SK-N-SH (cell line): Measurements from ENCODE around the gene CHL1. TPM values are rescaled to one million over a fixed set of nuclear protein-coding genes. Genes with fewer than 3 reads are reported as not detected.

Experiments
- CTCF ChIA-PET: fragments of 300-600, 350-600 bp; formaldehyde crosslinking; extraction: SDS; loops from one replicate; lab custom pipeline; 2021; lab: Yijun Ruan, JAX
- POLR2A ChIA-PET: fragments of 350-600 bp; sonication (Branson Sonifier 250); formaldehyde crosslinking; extraction: SDS; loops from one replicate; lab custom pipeline; 2020; ENCODE audit warnings: antibody characterized with exemption, inconsistent platforms; lab: Yijun Ruan, JAX
- DNase-seq: peaks from one replicate; pipeline ENCODE4 v3.0.0; 2012
- H2AFZ ChIP-seq: fragments of 200-600 bp; sonication (generic); 2 replicates; pipeline ENCODE4 v1.8.1; 2016; ENCODE audit warnings: antibody characterized with exemption, mild to moderate bottlenecking, low read depth
- H3F3A ChIP-seq: fragments of 200-600 bp; sonication (generic); replicated peaks from 2 replicates; pipeline ENCODE3; 2016; ENCODE audit warnings: antibody characterized with exemption, mild to moderate bottlenecking; ENCODE audit not compliant: insufficient read depth
- H3K27ac ChIP-seq, 2 experiments: fragments of 200-500 bp in 1 of 2; fragments of 200-600 bp in 1 of 2; sonication (Bioruptor generic) in 1 of 2; sonication (generic), shearing (Covaris generic) in 1 of 2; 2 replicates each; pipeline versions ENCODE4 v1.5.1 to v1.6.1; 2014 to 2016; ENCODE audit warnings: low read depth in 2 of 2, inconsistent platforms in 1 of 2, low read length in 1 of 2, mild to moderate bottlenecking in 1 of 2, mixed read lengths in 1 of 2
- H3K27me3 ChIP-seq: fragments of 200-600 bp; sonication (generic), shearing (Covaris generic); 2 replicates; pipeline ENCODE4 v1.6.1; 2016; ENCODE audit warnings: mixed run types; ENCODE audit not compliant: insufficient read depth
- H3K36me3 ChIP-seq, 2 experiments: fragments of 200-500 bp in 1 of 2; fragments of 200-600 bp in 1 of 2; sonication (Bioruptor generic) in 1 of 2; sonication (generic) in 1 of 2; replicated peaks in 1 of 2; 2 replicates each; pipeline versions ENCODE3 to v1.5.1; 2014 to 2016; ENCODE audit warnings: low read length in 1 of 2, mild to moderate bottlenecking in 1 of 2; ENCODE audit not compliant: insufficient read depth in 2 of 2, control insufficient read depth in 1 of 2
- H3K4me1 ChIP-seq, 2 experiments: fragments of 200-500 bp in 1 of 2; fragments of 200-600 bp in 1 of 2; sonication (Bioruptor generic) in 1 of 2; sonication (generic), shearing (Covaris generic) in 1 of 2; 2 replicates each; pipeline versions ENCODE4 v1.5.1 to v1.6.1; 2014 to 2016; ENCODE audit warnings: low read depth in 1 of 2, low read length in 1 of 2, mixed run types in 1 of 2; ENCODE audit not compliant: insufficient read depth in 2 of 2, control insufficient read depth in 1 of 2
- H3K4me2 ChIP-seq: fragments of 200-600 bp; sonication (generic), shearing (Covaris generic); 2 replicates; pipeline ENCODE4 v1.6.1; 2017; ENCODE audit warnings: mixed run types
- H3K4me3 ChIP-seq, 2 experiments: fragments of 200-500 bp in 1 of 2; fragments of 200-600 bp in 1 of 2; sonication (Bioruptor generic) in 1 of 2; sonication (generic), shearing (Covaris generic) in 1 of 2; 2 replicates each; pipeline versions ENCODE4 v1.5.1 to v1.8.1; 2014 to 2016; ENCODE audit warnings: low read depth in 2 of 2, inconsistent platforms in 1 of 2, low read length in 1 of 2, mild to moderate bottlenecking in 1 of 2, mixed read lengths in 1 of 2, moderate library complexity in 1 of 2
- H3K79me2 ChIP-seq: fragments of 200-600 bp; sonication (generic); 2 replicates; pipeline ENCODE4 v1.8.1; 2017; ENCODE audit warnings: mild to moderate bottlenecking; ENCODE audit not compliant: insufficient read depth
- H3K9ac ChIP-seq: fragments of 200-600 bp; sonication (generic); 2 replicates; pipeline ENCODE4 v1.6.1; 2017; ENCODE audit warnings: mixed run types
- H3K9me2 ChIP-seq: fragments of 200-600 bp; sonication (generic); 2 replicates; pipeline ENCODE4 v1.6.1; 2017; ENCODE audit warnings: mixed run types
- H3K9me3 ChIP-seq: fragments of 200-600 bp; sonication (generic); 2 replicates; pipeline ENCODE4 v1.6.1; 2017; ENCODE audit warnings: mixed run types, mild to moderate bottlenecking, moderate library complexity
- H4K20me1 ChIP-seq: fragments of 200-600 bp; sonication (generic); 2 replicates; pipeline ENCODE4 v1.6.1; 2017; ENCODE audit warnings: mild to moderate bottlenecking, mixed run types; ENCODE audit not compliant: insufficient read depth
- CHD2 ChIP-seq: fragments of 150-350 bp; IDR thresholded peaks from 2 replicates; pipeline ENCODE4 v1.6.1; 2018; ENCODE audit warnings: low read length; ENCODE audit not compliant: partially characterized antibody
- CTCF ChIP-seq: fragments of 200-600 bp; sonication (generic); IDR thresholded peaks from 2 replicates; pipeline ENCODE4 v1.6.1; 2017; ENCODE audit warnings: antibody characterized with exemption, mild to moderate bottlenecking, moderate library complexity
- ELF1 ChIP-seq: IDR thresholded peaks from 2 replicates; pipeline ENCODE4 v1.4.0; 2012
- EZH2phosphoT487 ChIP-seq: fragments of 200-600 bp; sonication (generic); IDR thresholded peaks from 2 replicates; pipeline ENCODE4 v1.6.1; 2017; ENCODE audit warnings: low read depth, mixed run types, mild to moderate bottlenecking, antibody characterized with exemption, moderate library complexity, borderline replicate concordance
- JUND ChIP-seq: IDR thresholded peaks from 2 replicates; pipeline ENCODE4 v1.4.0; 2012
- MXI1 ChIP-seq: IDR thresholded peaks from 2 replicates; pipeline ENCODE4 v1.6.1; 2012; ENCODE audit warnings: mild to moderate bottlenecking, low read depth, low read length, improper control_type of control experiment
- NFIC ChIP-seq: IDR thresholded peaks from 2 replicates; pipeline ENCODE4 v1.4.0; 2012; ENCODE audit warnings: borderline replicate concordance
- PBX3 ChIP-seq: IDR thresholded peaks from 2 replicates; pipeline ENCODE4; 2012
- REST ChIP-seq: IDR thresholded peaks from 2 replicates; pipeline ENCODE4 v1.6.1; 2012; ENCODE audit warnings: mild to moderate bottlenecking, low read depth, low read length, moderate library complexity
- RFX5 ChIP-seq: IDR thresholded peaks from 2 replicates; pipeline ENCODE4 v1.6.1; 2012; ENCODE audit warnings: mild to moderate bottlenecking, improper control_type of control experiment, low read length
- RXRA ChIP-seq: IDR thresholded peaks from 2 replicates; pipeline ENCODE4 v1.4.0; 2012; ENCODE audit warnings: low read depth, mild to moderate bottlenecking, borderline replicate concordance
- TEAD4 ChIP-seq: IDR thresholded peaks from 2 replicates; pipeline ENCODE4 v1.4.0; 2012; ENCODE audit warnings: mild to moderate bottlenecking, borderline replicate concordance; ENCODE audit not compliant: insufficient read depth
- USF1 ChIP-seq: IDR thresholded peaks from 2 replicates; pipeline ENCODE4 v1.4.0; 2012; ENCODE audit warnings: low read depth, borderline replicate concordance
- ZBTB33 ChIP-seq: IDR thresholded peaks from 2 replicates; pipeline ENCODE4 v1.4.0; 2012; ENCODE audit warnings: low read depth, borderline replicate concordance
- WGBS: methylation state at CpG from one replicate; pipeline ENCODE4 v1.1.6; 2017; ENCODE audit warnings: low lambda C conversion rate; 5-methylcytosine and 5-hydroxymethylcytosine counted together
- polyA plus RNA-seq, 3 experiments: library from polyadenylated mRNA; depleted of rRNA; stranded (reverse); fragments of >200 nt; gene quantifications; 2 replicates each; pipeline ENCODE4 v1.2.3, GENCODE V29; 2012

Gene CHL1
- polyA plus RNA-seq, 1 of the 3 experiments (the other 2 are of a cell fraction): not detected

- 34% methylated on average over 4 of the region's 4 CpGs for WGBS
- H3K36me3 ChIP-seq: no peaks in the 10 kb centered on the region
Observed at GRCh38 chr3:200758-201325, 4.3 kb downstream of the CHL1 start.

More at GRCh38 chr3:200758-201325, 4.3 kb downstream of the CHL1 start:
- no peak overlapping the region for H3K9ac ChIP-seq
- 0 out of 2 replicates have a peak, but pooled peaks cover 6% of the 10 kb centered on the region for H3K27me3 ChIP-seq
- no peak overlapping the region for H3K27ac ChIP-seq
- no peaks in the 10 kb centered on the region for H3K9me3 ChIP-seq
- H4K20me1 ChIP-seq: no peaks in the 10 kb centered on the region
- H3K9me2 ChIP-seq: no peaks in the 10 kb centered on the region
- POLR2A ChIA-PET: no interaction called here
- no peak for DNase-seq
- H2AFZ ChIP-seq: no peak overlapping the region
- CTCF ChIA-PET: no interaction called here
- no peaks in the 10 kb centered on the region for H3F3A ChIP-seq
- H3K79me2 ChIP-seq: no peaks in the 10 kb centered on the region
- H3K4me1 ChIP-seq: peaks cover 0 to 9% of the 10 kb centered on the region in 2 experiments; a peak in 1 of 4 replicates
- H3K4me2 ChIP-seq: no peak overlapping the region
- no peak for TF ChIP-seq USF1
- no peak for TF ChIP-seq CHD2
- no peak for TF ChIP-seq RXRA
- TF ChIP-seq NFIC: no peak
- no peak for TF ChIP-seq PBX3
- TF ChIP-seq EZH2phosphoT487: no peak
- no peak for TF ChIP-seq REST
- no peak for TF ChIP-seq RFX5
- TF ChIP-seq ELF1: no peak
- no peak for TF ChIP-seq ZBTB33
- no peak for TF ChIP-seq JUND
- no peak for TF ChIP-seq MXI1
- TF ChIP-seq TEAD4: no peak
- no peak for TF ChIP-seq CTCF
- H3K4me3 ChIP-seq: no peak overlapping the region
